CD4-positive, alpha-beta T cell treated with Interleukin-15 for 1 hour (primary cell): Measurements from ENCODE around the gene ASPDH.
A peak's percentile ranks its signal among the peaks of the same experiment; 100 is the strongest.

Experiments used
- DNase-seq: peaks from one replicate; pipeline ENCODE4 v3.0.0-alpha.2; 2020

The ASPDH gene

DNA sequence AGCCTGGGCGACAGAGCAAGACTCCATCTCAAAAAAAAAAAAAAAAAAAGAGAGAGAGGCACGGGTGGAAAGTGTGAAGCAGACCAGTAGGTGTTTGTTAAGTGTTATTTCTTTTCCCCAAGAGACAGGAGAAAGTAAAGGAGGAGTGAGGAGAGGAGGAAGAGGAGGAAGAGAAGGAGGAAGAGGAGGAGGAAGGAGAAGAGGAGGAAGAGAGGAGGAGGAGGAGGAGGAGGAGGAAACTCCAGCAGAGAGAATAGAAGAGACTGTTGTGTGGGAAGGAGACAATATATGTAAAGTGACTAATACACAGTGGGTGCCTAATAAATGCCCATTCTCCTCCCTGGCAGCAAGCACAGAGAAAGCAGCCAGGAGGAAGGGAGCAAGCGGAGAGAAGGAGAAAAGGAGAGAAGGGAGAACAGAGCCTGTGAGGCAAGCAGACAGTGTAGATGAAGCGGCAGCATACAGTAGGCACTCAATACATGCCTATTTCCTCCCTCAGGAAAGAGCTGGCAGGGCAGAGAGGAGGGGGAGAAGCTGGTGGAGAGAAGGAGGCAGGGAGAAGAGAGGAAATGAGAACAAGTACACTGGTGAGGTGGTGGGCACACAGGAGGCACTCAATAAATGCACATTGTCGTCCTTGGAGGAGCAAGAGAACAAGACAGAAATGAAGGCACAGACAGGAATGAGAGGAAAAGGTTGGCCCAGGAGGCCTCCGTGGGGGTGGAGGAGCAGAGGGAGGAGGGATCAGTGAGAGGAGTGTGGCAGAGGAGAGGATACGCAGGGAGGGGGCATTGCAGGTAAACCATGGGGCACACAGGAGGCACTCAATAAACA lies 19.3 kb downstream of the ASPDH start:
- no peak for DNase-seq

DNA sequence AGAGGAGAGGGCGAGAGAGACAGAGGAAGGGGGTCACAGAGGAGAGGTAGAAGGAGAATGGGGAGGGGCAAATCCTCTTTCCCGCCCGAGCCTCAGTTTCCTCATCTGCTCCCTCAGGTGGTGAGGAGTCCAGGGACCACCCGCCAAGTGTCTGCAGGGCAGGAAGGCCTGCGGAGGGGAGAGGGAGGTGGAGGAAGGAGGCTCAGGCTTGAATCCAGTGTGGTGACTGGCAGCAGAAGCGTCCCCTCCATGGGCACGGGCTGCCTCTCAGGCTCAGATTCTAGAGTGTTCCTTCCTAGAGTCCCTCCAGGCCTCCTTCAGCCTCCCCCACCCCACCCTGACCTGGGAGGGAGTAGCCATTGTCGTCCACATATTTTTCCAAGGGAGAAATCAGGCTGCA lies 20.5 kb downstream of the ASPDH start:
- no peak for DNase-seq

DNA sequence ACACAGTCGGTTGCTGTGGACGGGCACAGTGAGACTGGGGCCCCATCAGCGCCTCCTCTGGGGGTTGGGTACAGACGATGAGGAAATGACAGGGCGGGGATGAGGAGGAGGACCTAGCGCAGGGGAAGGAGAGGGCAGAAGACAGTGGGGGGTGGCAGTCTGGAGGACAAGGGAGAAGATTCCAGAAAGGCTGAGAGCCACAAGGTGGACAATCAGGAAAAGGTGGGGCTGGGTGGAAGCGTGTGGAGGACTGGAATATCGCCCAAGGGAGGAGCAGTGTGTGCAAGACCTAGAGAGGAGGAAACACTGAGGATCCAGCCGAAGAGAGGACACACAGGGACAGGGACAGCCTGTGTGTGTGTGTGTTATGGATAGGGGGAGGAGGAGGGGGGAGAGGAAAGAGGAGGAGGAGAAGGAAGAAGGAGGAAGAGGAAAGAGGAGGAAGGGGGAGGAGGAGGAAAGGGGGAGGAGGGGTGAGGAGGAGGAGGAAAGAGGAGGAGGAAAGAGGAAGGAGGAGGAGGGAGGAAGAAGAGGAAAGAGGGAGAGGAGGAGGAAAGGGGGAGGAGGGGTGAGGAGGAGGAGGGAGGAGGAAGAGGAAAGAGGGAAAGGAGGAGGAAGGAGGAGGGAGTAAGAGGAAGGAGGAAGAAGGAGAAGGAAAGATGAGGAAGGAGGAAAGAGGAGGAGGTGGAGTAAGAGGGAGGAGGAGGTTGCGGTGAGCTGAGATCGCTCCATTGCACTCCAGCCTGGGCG lies 21.2 kb downstream of the ASPDH start:
- peak; percentile 38 for DNase-seq

DNA sequence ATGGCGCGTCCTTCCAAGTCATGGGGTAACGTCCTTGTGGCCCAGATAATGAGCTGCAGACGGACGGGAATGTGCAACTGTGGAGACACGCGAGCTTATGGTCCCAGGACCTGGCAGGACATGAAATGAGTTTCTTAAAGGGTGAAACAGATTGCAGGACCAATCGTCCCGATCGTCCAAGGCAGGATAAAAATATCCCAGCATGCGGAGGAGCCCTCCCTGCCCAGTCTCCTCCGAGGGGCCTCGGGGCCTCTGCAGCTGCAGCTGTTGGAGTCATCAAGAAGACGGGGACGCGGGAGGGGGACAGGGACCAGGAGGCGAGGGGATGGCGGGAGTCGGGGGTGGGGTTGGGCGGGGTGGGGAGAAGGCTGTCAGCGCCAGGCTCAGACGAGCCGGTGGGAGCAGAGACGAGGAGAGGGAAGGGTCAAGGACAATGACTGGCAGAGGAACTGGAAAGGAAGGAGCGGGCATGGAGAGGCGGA lies 22.7 kb downstream of the ASPDH start:
- DNase-seq: peak; percentile 1

DNA sequence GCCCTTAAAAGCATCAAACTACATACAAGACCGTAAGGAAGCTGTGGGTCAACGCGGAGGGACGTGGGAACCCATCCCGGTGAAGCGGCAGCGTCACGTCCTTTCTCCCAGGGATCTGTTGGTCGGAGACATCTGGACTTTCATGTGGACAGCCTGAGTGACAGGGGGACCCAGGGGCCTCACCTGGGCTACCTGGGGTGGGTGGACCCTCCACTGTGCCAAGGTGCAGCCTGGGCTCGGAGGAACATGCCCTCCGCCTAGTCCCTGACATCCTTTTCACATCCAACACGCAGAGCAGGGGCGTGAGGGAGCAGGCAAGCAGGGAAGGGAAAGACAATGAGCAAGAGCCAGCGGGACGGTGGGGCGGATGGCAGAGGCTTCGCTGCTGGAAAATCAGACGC lies 23.3 kb downstream of the ASPDH start:
- DNase-seq: no peak

DNA sequence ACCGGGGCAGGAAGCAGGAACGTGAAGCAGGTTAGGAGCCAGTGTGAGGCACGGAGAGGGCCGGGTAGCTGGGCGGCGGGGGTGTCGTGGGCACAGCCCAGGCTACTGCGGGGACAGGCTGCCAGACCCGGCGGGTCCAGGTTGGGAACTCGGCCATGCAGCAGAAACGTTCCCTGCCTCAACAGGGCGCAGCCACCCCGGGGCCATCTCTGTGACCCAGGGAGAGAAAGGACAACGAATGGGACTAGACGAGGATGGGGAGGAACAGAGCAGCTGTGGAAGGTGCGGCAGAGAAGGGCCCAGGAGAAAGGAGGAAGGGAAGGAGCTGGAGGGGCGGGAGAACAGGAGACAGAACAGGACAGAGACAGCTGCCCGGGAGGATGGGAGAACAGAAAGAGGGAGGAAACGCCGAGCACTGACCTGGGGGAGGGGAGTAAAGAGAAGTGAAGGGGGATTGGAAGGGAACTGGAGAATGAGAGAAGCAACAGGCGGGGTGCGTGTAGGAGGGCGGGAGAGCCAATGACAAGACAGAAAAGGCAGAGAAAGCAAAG lies 24.2 kb downstream of the ASPDH start:
- DNase-seq: no peak

DNA sequence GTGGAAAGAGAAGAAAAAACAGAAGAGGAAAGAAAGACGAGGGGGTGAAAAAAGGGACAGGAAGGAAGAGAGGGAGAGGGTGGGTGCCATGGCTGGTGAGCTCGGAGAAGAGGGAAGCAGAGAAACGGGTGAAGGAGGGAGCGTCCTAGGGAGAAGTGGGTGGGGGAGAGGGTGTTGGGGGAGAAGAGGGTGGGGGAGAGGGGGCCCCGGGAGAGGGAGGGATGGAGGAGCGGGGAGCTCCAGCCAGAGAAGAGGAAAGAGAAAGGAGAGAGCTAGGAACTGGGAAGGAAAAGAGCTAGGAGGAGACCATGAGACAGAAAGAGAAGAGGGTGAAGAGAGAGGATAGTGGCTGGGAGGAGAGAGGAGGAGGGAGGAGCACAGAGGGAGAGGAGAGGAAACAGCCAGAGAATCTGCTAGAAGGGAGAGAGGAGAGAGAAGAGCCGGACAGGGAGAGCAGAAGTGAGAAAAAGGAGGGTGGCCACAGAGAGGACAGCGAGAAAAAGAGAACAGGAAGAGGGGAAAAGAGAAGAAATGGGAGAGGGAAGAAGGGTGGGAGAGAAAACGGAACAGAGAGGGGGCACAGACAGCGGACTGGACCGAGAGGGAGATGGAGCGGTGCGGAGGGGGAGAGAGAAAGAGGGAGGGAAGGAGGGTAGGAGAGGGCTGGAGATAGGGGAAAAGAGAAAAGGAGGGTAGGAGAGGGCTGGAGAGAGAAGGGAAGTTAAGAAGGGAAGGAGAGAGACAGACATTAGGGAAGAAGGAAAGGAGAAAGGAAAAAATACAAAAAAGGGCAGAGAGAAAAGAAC lies 25.1 kb downstream of the ASPDH start:
- no peak for DNase-seq

DNA sequence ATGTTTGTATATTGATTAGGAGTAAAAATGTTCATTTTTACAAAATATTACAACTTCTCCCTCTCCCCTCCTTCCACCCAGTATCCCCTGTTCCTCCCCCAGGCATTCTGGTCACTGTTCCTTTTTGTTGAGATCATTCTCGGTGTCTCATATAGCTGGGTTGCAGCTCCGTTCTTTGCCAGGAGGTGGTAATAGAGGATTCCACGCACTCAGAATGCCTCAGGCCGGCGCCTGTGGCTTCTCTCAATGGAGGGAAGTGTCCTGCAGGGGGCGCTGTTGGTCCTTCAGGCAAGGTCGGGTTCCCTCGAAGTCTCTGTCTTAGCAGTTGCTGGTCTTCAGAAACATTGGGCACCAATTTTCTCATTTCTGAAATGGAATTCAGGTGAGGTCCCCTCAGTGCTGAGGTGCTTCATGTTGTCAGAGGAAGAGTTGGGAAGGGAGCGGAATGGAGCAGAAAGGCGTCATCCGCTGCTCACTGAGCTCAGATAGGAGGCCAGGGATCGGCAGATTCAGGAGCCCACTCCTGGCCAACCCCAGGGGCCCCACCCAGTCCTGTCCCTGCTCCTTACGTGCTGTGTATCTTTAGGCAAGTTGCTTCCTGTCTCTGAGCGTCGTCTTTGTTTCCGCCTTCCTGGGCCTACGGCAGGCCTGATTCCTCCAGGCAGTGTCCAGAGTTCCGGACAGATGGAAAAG lies 26.7 kb downstream of the ASPDH start:
- peak; percentile 48 for DNase-seq

DNA sequence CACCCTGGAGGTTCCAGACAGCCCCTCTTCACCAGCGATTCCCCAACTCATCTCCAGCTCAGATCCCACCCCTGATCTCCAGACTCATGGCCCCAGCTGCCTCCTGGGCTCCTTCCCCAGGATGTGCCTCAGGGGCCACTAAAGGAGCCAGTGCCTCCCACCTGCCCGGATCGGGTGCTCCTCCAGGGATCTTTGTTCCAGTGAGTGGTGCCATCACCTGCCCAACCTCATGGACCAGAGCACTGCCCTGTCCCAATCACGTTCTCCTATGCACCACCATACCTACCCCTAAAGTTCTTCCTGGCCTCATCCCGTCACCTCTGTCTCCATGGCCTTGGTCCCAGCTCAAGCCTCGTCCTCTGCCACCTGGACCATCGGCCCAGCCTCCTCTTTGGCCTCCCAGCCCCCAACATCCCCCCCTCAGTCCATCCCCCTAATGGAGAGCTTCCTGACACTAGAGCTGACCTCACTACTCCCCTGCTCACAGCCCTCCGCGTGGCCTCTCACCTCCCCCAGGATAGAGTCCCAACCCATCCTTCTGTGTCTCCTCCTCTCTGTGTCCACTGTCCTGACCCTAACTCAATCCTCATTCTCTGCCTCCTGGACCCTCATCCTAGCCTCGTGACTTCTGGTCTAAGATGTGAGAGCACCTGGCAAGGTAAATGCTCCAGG lies 28.3 kb downstream of the ASPDH start:
- DNase-seq: no peak

DNA sequence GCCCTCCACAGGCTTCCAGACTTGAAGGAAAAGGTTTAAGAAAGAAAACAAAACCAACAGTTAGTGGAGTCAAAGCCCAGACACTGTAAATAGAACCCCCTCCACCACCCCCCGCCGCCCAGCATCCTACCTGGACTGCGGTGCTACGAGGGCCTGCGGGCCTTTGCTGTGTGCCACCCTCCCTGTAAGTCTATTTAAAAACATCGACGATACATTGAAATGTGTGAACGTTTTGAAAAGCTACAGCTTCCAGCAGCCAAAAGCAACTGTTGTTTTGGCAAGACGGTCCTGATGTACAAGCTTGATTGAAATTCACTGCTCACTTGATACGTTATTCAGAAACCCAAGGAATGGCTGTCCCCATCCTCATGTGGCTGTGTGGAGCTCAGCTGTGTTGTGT lies 30.8 kb downstream of the ASPDH start:
- DNase-seq: no peak

DNA sequence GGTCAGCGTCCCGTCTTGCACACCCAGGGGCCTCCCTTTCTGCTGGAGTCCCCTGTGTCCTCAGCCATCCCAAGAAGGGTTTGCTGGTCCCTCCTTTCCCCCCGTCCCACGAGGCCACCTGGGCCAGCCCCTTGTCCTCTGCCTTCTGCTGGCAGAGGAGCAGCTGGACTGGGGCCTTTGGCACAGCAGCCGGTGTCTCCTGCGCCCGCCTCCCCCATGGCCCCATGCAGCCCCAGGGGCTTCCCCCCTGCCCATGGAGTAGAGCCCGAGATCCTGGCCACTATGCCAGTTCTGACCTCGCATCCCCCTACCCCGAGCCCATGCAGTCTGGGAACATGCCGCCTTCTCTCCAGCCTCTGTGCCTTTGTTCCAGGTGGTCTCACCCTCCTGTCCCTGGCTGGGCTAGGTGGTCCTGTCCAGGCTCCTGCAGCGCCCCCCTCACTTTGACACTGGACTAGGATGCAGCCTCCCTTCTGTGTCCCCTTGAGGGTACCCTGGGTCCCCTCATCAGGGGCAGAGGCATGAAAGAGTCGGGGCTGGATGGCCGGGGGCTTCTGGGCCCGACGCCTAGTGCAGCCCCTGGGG lies 31.4 kb downstream of the ASPDH start:
- DNase-seq: no peak

DNA sequence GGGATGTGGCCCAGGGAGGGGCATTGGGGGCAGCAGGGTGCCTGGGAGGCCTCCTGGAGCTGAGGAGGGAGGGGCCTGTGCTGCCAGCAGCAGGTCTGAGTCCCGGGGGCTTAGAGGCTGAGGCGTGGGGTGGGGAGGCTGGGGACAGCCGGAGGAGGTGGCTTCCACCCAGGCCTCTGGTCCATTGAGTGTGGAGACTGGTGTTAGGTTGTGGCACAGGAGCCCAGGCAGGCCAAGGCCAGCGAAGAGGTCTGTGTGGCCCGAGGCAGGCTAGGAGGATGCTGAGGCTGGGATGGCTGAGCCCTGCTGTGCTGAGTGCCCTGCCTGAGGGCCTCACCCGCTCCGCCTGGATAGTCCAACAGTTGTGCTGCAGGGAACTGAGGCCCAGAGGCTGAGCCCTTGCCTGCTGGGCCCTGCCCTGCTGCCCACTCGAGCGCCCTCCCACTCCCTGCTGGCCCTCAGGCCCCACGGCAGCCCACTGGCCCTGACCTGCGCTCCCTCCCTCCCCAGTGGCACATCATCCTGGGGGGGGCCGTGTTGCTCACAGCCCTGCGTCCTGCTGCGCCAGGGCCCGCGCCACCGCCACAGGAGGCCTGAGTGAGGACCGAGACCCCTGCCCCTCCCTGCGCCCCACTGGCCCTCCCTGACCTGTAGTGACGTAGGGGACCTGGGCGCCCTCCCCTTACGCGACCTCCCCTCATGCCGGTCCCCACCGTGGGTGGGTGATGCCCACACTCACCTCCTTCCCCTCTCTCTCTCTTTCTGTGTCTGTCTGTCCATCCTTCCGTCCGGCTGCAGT lies 32.2 kb downstream of the ASPDH start:
- DNase-seq: no peak

DNA sequence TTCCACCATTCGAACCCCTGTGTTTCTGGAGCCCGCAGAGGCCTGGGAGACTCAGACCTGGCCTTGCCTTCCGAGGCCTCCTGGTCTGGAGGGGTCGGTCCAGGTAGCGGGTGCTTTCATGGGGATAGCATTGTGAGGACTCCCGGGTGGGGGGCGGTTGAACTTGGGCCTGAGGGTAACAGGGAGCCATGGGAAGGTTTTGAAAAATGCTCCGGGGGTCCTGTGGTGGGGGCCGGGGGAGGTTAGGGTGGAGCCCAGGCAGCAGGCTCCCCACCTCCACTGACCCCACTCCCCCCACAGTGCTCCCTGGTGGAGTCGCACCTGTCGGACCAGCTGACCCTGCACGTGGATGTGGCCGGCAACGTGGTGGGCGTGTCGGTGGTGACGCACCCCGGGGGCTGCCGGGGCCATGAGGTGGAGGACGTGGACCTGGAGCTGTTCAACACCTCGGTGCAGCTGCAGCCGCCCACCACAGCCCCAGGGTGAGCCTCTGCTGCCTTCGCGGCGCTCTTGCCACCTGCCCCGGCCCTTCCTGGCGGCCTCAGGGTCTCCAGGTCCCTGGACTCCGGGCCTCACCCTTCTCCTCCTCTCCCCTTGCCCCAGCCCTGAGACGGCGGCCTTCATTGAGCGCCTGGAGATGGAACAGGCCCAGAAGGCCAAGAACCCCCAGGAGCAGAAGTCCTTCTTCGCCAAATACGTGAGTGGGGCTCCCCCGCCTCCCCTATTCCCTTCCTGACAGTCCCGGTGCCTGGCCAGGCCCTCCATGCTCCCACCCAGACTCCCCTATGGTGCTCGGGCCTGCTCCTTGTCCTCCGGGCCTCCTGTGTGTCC lies 33.2 kb downstream of the ASPDH start:
- DNase-seq: no peak

DNA sequence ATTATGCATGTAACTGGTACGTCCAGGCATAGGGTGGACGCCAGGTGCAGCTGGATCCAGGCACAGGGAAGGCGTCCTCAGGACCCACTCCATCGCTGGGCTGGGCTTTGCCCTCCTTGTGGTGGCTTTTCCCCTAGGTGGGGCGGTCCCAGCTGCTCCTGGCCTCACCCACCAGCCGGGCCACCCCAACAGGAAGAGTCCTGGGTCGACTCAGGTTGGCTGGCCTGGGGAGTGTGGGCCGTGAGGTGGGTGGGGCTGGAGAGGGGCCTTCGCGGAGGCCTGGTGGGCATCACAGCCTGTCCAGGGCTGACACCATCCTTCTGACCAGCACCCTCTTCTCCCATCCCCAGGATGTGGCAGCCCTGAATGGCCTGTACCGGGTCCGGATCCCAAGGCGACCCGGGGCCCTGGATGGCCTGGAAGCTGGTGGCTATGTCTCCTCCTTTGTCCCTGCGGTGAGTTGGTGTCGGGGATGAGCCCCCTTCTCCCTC lies 33.9 kb downstream of the ASPDH start:
- DNase-seq: no peak

DNA sequence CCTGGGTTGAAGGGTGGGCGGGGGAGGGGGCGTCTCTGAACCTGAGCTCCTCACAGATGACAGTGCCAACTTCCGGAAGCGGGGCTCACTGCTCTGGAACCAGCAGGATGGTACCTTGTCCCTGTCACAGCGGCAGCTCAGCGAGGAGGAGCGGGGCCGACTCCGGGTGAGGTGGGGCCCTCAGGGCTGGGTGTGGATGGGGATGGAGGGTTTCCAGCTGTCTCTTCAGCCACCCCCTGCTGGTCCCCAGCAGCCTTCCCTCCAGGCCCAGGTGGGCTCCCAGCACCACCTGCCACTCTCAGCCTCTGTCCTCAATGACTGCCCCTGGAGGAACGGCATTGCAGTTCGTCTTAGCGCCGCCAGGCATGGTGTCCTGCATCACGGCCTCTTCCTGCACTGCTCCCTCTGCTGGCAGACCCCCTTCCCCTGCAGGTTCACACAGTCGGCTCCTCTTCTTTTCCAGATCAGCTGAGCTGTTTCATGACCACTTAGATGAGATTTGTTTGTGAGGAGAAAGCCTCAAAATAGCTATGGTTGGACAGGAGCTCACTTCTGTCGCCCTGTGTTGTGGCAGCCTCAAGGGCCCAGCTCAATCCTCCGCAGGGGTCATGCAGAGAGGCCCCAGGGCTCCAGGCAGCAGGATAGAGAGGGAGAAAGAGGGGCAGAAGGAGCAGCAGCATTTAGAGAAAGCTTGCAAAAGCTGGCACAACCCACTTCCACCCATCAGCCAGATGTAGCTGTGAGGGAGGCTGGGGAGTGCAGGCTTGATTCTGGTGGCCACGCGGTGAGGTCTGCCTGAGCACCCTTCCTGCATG lies 34.6 kb downstream of the ASPDH start:
- no peak for DNase-seq

DNA sequence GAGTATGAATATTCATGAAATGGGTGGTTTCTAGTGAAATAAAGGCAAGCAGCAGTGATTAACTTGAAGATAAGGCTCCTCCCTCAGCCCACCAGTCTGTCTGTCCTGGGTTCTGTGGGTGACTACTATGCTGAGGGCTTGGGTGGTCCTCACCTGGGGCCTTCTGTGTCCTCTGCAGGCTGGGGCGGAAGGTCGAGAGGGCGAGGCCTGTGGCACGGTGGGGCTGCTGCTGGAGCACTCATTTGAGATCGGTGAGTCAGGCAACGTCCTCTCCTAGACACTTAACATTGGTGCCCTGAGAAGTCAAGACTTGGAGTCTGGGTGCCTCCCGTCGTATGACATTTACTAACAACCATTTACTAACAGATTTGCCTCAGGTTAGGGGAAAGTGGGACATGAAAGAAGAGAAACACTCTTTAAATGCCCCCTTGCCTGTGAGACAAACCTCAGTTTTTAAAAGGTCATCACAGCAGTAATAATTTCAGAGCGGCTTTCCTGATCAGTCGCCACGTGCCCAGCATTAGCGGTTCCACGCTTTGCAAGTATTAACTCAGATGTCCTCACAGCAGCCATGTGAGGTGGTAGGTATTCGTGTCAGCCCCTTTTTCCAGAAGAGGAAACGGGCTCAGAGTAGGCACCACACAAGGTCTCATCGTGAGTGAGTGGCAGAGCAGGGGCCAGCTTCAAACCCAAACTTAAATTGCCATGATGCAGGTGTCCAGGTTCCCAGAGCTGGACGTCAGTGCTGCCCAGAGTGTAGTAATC lies 35.8 kb downstream of the ASPDH start:
- no peak for DNase-seq

DNA sequence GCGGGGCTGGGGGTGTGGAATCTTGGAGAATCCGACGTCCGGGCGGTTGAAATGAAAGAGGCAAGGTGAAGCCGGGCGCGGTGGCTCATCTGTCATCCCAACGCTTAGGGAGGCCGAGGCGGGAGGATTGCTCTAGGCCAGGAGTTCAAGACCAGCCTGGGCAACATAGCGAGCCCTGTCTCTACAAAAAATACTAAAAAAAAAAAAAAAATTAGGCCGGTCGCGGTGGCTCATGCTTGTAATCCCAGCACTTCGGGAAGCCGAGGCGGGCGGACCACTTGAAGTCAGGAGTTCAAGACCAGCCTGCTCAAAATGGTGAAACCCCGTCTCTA lies 36.8 kb downstream of the ASPDH start:
- DNase-seq: no peak
